ENCODE results near the gene IFNA6.

- TF ChIP-seq, protein P1, sequence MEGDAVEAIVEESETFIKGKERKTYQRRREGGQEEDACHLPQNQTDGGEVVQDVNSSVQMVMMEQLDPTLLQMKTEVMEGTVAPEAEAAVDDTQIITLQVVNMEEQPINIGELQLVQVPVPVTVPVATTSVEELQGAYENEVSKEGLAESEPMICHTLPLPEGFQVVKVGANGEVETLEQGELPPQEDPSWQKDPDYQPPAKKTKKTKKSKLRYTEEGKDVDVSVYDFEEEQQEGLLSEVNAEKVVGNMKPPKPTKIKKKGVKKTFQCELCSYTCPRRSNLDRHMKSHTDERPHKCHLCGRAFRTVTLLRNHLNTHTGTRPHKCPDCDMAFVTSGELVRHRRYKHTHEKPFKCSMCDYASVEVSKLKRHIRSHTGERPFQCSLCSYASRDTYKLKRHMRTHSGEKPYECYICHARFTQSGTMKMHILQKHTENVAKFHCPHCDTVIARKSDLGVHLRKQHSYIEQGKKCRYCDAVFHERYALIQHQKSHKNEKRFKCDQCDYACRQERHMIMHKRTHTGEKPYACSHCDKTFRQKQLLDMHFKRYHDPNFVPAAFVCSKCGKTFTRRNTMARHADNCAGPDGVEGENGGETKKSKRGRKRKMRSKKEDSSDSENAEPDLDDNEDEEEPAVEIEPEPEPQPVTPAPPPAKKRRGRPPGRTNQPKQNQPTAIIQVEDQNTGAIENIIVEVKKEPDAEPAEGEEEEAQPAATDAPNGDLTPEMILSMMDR (IDR thresholded peaks at IDR 0.05; ENCODE audit: low read length), result no peak
- TF ChIP-seq EZH2 (optimal IDR thresholded peaks at IDR 0.05; ENCODE audit: low read depth, low read length), result no peak
- no peak for TF ChIP-seq EZH2phosphoT487 (IDR thresholded peaks at IDR 0.05; ENCODE audit: low read length)
Observed at GRCh38 chr9:21383627-21384026, 32.9 kb upstream of the IFNA6 start.
